Activated naive CD4-positive, alpha-beta T cell treated with anti-CD3 and anti-CD28 coated beads for 36 hours (primary cell): ENCODE results near the gene APOA5. TPM values are rescaled to one million over a fixed set of nuclear protein-coding genes. Genes with fewer than 3 reads are reported as not detected.

Experiments
- CTCF ChIA-PET: fragments of 350-600 bp; sonication (Branson Sonifier 250); formaldehyde crosslinking; loops from one replicate; lab custom pipeline; 2021; ENCODE audit warnings: antibody characterized with exemption; lab: Charles Lee
- DNase-seq: peaks from one replicate; pipeline ENCODE4 v3.0.0-alpha.2; 2020
- H3K27ac Mint-ChIP-seq: one replicate; pipeline ENCODE4 v1.8.0; 2021; ENCODE audit warnings: mild to moderate bottlenecking, mixed read lengths
- H3K27me3 Mint-ChIP-seq: one replicate; pipeline ENCODE4 v1.8.0; 2021; ENCODE audit warnings: low read depth, mixed read lengths
- H3K36me3 Mint-ChIP-seq: one replicate; pipeline ENCODE4 v1.8.0; 2021; ENCODE audit warnings: low read depth, mixed read lengths
- H3K4me1 Mint-ChIP-seq: one replicate; pipeline ENCODE4 v1.8.0; 2021; ENCODE audit warnings: low read depth, mixed read lengths
- H3K4me3 Mint-ChIP-seq: one replicate; pipeline ENCODE4 v1.8.0; 2021; ENCODE audit warnings: mild to moderate bottlenecking, moderate library complexity, mixed read lengths
- H3K9me3 Mint-ChIP-seq: one replicate; pipeline ENCODE4 v1.8.0; 2021; ENCODE audit warnings: mixed read lengths
- intact Hi-C: fragments of 100-400 bp; cut with micrococcal nuclease; formaldehyde crosslinking; loops from one replicate; pipeline ENCODE4 v1.15.1; 2023
- total RNA-seq, 2 experiments: library from RNA; stranded (reverse); gene quantifications; one replicate each; pipeline ENCODE4 v1.2.3, GENCODE V29; 2021

APOA5 gene
- total RNA-seq, 2 experiments from 2014 or later = not detected

DNA sequence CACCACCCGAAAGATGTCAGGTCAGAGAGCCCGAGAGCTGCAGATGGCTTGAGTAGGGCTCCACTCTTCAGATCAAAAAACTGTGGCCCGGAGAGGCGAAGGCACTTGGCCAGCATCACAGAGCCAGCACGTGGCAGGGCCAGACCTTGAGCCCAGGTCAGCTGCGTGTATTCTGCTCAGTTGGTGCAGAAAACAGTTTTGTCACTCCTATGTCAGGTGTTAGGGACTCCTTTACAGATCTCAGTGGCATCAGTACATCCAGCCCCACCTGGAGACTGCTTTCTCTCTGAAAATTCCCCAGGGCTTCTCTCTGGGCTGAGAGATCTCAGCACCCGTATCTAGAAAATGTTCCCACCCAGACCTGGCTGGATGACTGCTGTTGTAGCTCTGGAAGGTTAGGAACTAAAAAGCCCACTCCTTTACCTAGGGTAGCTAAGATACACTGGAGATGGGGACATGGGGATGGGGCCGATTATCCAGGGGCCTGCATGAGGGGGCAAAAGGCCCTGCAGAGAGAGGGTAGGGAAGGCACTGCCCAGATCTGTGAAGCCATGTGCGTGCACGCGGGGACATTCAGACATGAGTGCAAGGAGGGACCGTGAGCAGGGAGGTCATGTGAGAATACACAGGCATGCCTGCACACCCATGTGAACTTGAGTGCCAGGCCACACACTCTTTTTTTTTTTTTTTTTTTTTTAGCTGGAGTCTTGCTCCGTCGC is 42.3 kb upstream of the APOA5 start:
- no peaks in the 10 kb centered on the region for H3K36me3 Mint-ChIP-seq
- no peaks in the 10 kb centered on the region for H3K9me3 Mint-ChIP-seq
- H3K4me3 Mint-ChIP-seq = no peak overlapping the region
- H3K4me1 Mint-ChIP-seq = peaks cover 8% of the 10 kb centered on the region
- H3K27me3 Mint-ChIP-seq = peaks cover 4% of the 10 kb centered on the region
- DNase-seq = no peak
- CTCF ChIA-PET = interaction anchor here (0.7 to 6.7 kb wide), 3 partner anchors 43 to 272 kb away, joined by 3 to 134 read pairs (median 21); partner anchors contain the start of genes APOA5, BUD13 and ZPR1
- H3K27ac Mint-ChIP-seq = no peak overlapping the region
- intact Hi-C loops = no loop called here

DNA sequence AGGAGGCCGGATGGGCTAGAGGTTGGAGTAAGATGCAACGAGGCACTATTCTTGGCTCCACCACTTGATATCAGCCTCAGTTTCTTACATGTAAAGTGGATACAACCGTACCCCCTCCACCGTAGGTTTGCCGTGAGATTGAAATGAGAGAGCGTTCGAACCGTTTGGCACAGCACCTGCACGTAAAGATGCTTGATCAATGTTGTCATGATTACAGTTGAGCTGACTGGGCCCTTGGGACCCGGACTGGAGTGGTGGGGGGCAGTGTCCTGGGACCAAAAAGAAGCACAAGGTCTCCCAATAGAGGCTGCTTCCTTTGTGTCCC is 41.8 kb upstream of the APOA5 start:
- peaks cover 4% of the 10 kb centered on the region for H3K27me3 Mint-ChIP-seq
- no peak overlapping the region for H3K4me3 Mint-ChIP-seq
- intact Hi-C loops = no loop called here
- CTCF ChIA-PET = interaction anchor here (0.7 to 6.7 kb wide), 2 partner anchors 43 to 273 kb away, joined by 3 to 134 read pairs; partner anchors contain the start of genes APOA5 and ZPR1
- peaks cover 8% of the 10 kb centered on the region for H3K4me1 Mint-ChIP-seq
- H3K27ac Mint-ChIP-seq = no peak overlapping the region
- DNase-seq = no peak
- H3K9me3 Mint-ChIP-seq = no peaks in the 10 kb centered on the region
- H3K36me3 Mint-ChIP-seq = no peaks in the 10 kb centered on the region

- no peak for DNase-seq
- Mint-ChIP-seq H3K36me3 (no peaks in the 10 kb centered on the region), H3K27me3 (peaks cover 4% of the 10 kb centered on the region), H3K4me3 (no peak overlapping the region), H3K9me3 (no peaks in the 10 kb centered on the region), H3K27ac (no peak overlapping the region), H3K4me1 (peaks cover 8% of the 10 kb centered on the region)
- intact Hi-C loops = no loop called here
- CTCF ChIA-PET = interaction anchor here (0.7 to 6.7 kb wide), 2 partner anchors 42 to 78 kb away, joined by 3 to 134 read pairs; partner anchors contain the start of genes APOA5 and ZPR1
These were observed 40.9 kb upstream of the APOA5 start for GRCh38 chr11:116832350-116833290.

- H3K27me3 Mint-ChIP-seq = peaks cover 4% of the 10 kb centered on the region
- H3K4me3 Mint-ChIP-seq = no peak overlapping the region
- H3K36me3 Mint-ChIP-seq = no peaks in the 10 kb centered on the region
- CTCF ChIA-PET = interaction anchor here (6.7 kb wide), 1 partner anchor 41 kb away, joined by 134 read pairs; the partner anchor contains the start of genes APOA5 and ZPR1
- peaks cover 8% of the 10 kb centered on the region for H3K4me1 Mint-ChIP-seq
- DNase-seq = no peak
- intact Hi-C loops = no loop called here
- H3K27ac Mint-ChIP-seq = no peak overlapping the region
- no peaks in the 10 kb centered on the region for H3K9me3 Mint-ChIP-seq
These were observed 40.2 kb upstream of the APOA5 start for GRCh38 chr11:116831790-116832349.

DNA sequence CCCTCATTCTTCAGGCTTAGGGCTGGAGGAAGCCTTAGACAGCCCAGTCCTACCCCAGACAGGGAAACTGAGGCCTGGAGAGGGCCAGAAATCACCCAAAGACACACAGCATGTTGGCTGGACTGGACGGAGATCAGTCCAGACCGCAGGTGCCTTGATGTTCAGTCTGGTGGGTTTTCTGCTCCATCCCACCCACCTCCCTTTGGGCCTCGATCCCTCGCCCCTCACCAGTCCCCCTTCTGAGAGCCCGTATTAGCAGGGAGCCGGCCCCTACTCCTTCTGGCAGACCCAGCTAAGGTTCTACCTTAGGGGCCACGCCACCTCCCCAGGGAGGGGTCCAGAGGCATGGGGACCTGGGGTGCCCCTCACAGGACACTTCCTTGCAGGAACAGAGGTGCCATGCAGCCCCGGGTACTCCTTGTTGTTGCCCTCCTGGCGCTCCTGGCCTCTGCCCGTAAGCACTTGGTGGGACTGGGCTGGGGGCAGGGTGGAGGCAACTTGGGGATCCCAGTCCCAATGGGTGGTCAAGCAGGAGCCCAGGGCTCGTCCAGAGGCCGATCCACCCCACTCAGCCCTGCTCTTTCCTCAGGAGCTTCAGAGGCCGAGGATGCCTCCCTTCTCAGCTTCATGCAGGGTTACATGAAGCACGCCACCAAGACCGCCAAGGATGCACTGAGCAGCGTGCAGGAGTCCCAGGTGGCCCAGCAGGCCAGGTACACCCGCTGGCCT is 38.7 kb upstream of the APOA5 start:
- CTCF ChIA-PET = interaction anchor here (0.6 kb wide), 1 partner anchor 17 kb away, joined by 3 read pairs; no protein-coding TSS in a partner anchor
- Mint-ChIP-seq H3K9me3 (no peaks in the 10 kb centered on the region), H3K27ac (no peak overlapping the region), H3K36me3 (no peaks in the 10 kb centered on the region), H3K4me3 (no peak overlapping the region), H3K27me3 (peaks cover 4% of the 10 kb centered on the region), H3K4me1 (peaks cover 4% of the 10 kb centered on the region)
- no peak for DNase-seq
- intact Hi-C loops = no loop called here

DNA sequence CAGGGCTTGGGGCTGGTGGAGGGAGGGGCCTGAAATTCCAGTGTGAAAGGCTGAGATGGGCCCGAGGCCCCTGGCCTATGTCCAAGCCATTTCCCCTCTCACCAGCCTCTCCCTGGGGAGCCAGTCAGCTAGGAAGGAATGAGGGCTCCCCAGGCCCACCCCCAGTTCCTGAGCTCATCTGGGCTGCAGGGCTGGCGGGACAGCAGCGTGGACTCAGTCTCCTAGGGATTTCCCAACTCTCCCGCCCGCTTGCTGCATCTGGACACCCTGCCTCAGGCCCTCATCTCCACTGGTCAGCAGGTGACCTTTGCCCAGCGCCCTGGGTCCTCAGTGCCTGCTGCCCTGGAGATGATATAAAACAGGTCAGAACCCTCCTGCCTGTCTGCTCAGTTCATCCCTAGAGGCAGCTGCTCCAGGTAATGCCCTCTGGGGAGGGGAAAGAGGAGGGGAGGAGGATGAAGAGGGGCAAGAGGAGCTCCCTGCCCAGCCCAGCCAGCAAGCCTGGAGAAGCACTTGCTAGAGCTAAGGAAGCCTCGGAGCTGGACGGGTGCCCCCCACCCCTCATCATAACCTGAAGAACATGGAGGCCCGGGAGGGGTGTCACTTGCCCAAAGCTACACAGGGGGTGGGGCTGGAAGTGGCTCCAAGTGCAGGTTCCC is 38.0 kb upstream of the APOA5 start, which contains the start of gene APOC3:
Gene APOC3 (plus strand): TSS at position 383 of the 659 bp plus-strand sequence. CDS start 676 bp downstream, outside the sequence.
- CTCF ChIA-PET = interaction anchor here (0.6 kb wide), 1 partner anchor 17 kb away, joined by 3 read pairs; no protein-coding TSS in a partner anchor
- H3K4me1 Mint-ChIP-seq = peaks cover under 1% of the 10 kb centered on the region
- no peak for DNase-seq
- H3K9me3 Mint-ChIP-seq = no peaks in the 10 kb centered on the region
- intact Hi-C loops = no loop called here
- no peaks in the 10 kb centered on the region for H3K36me3 Mint-ChIP-seq
- H3K27me3 Mint-ChIP-seq = peaks cover under 1% of the 10 kb centered on the region
- no peak within 1 kb of the TSS for H3K4me3 Mint-ChIP-seq
- H3K27ac Mint-ChIP-seq = no peak within 1 kb of the TSS

DNA sequence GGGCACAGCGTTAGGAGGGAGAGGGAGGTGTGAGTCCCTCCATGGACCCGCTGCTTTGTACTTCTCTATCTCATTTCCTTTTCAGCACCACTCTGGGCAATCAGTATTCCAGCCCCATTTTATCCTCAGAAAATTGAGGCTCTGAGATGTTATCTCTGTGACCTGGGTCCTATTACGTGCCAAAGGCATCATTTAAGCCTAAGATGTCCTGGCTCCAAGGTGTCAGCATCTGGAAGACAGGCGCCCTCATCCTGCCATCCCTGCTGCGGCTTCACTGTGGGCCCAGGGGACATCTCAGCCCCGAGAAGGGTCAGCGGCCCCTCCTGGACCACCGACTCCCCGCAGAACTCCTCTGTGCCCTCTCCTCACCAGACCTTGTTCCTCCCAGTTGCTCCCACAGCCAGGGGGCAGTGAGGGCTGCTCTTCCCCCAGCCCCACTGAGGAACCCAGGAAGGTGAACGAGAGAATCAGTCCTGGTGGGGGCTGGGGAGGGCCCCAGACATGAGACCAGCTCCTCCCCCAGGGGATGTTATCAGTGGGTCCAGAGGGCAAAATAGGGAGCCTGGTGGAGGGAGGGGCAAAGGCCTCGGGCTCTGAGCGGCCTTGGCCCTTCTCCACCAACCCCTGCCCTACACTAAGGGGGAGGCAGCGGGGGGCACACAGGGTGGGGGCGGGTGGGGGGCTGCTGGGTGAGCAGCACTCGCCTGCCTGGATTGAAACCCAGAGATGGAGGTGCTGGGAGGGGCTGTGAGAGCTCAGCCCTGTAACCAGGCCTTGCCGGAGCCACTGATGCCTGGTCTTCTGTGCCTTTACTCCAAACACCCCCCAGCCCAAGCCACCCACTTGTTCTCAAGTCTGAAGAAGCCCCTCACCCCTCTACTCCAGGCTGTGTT is 37.2 kb upstream of the APOA5 start:
- Mint-ChIP-seq H3K36me3 (no peaks in the 10 kb centered on the region), H3K4me1 (no peaks in the 10 kb centered on the region), H3K27me3 (no peaks in the 10 kb centered on the region), H3K4me3 (no peak overlapping the region), H3K27ac (no peak overlapping the region), H3K9me3 (no peaks in the 10 kb centered on the region)
- no peak for DNase-seq
- CTCF ChIA-PET = interaction anchor here (0.6 kb wide), 1 partner anchor 231 kb away, joined by 3 read pairs; no protein-coding TSS in a partner anchor
- intact Hi-C loops = no loop called here

DNA sequence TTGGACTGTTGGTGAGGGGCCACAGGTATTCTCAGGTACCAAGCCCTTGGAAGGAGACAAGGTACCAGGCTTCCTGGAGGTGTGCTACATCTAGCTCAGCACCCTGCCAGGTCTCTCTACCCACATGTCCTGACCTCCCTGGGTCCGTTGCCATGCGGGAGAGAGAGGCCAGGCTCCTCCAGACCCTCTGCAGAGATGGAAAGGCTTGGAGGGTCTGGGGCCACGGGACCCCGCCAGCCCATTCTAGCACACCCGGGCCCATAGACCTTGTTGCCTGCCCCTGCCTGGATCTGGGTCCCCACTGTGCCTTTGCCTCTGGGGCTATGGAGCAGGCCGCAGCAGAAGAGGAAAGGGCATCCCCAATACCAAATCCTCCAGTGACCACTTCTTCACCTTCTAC is 35.8 kb upstream of the APOA5 start:
- intact Hi-C loops = no loop called here
- Mint-ChIP-seq H3K4me3 (no peak overlapping the region), H3K27me3 (no peaks in the 10 kb centered on the region), H3K27ac (no peak overlapping the region), H3K36me3 (no peaks in the 10 kb centered on the region), H3K4me1 (no peaks in the 10 kb centered on the region), H3K9me3 (no peaks in the 10 kb centered on the region)
- DNase-seq = no peak
- CTCF ChIA-PET = interaction anchor here (1.2 kb wide), 1 partner anchor 36 kb away, joined by 3 read pairs; the partner anchor contains the start of gene APOA5

DNA sequence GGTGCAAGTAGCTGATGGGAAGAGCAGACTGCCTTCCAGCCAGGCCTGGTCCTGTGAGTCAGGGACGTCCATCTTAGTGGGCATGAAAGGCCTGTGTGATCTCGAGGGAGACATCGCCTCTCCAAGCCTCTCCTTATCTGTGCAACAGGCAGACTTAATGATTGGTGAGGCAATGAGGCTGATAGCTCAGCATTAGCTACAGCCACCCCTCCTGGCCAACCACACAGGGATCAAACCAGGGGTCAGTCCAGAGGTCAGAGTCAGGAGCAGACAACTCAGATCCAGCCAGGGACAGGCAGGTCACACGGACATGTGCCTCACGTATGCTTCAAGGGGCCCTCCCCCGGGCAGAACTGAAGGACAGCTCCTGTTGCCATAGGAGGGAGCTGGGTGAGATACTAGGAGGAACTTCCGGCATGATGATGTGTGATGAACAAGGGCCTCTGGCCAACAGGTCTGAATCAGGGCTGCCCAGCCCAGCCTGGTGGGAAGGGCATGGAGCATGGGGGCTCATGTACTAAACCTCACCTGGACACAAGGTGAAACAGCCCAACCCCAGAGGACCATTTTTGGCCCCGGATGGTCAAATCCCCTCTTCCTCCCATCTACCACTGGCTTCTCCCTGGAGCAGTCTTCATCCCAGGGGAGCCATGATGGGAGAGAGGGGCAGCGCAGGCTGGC is 35.2 kb upstream of the APOA5 start:
- no peaks in the 10 kb centered on the region for H3K36me3 Mint-ChIP-seq
- H3K27me3 Mint-ChIP-seq = no peaks in the 10 kb centered on the region
- no peaks in the 10 kb centered on the region for H3K9me3 Mint-ChIP-seq
- no peak overlapping the region for H3K4me3 Mint-ChIP-seq
- no peak overlapping the region for H3K27ac Mint-ChIP-seq
- no peaks in the 10 kb centered on the region for H3K4me1 Mint-ChIP-seq
- CTCF ChIA-PET = interaction anchor here (0.5 to 1.2 kb wide), 2 partner anchors 36 to 279 kb away, joined by 3 read pairs; partner anchors contain the start of gene APOA5
- no peak for DNase-seq
- intact Hi-C loops = no loop called here
